ENCODE data around the gene GNE. TPM values are rescaled to one million over a fixed set of nuclear protein-coding genes. Genes with fewer than 3 reads are reported as not detected.
"Not testable (repeated sequence)": the region's sequence is repeated elsewhere in the genome, so short reads cannot be mapped to it uniquely, and the experiment has no call there.

GNE gene
- total and polyA plus RNA-seq, 9 of the 15 experiments (the other 6 are each of a cell fraction or from before 2014, with no cell fraction given): 5.1 to 18.6 (median 12.0) TPM

GRCh38 chr9:36177571-36177970 lies 80.7 kb downstream of the GNE start:
- Histone ChIP-seq H3K36me3 (ENCODE audit: control insufficient read depth, insufficient read depth, low read length) (no peaks in the 10 kb centered on the region), H4K20me1 (replicated peaks; ENCODE audit: control insufficient read depth, insufficient read depth, low read length) (no peaks in the 10 kb centered on the region), H3K79me2 (ENCODE audit: control insufficient read depth, insufficient read depth, low read length) (no peaks in the 10 kb centered on the region), H2AFZ (ENCODE audit: low read depth, low read length) (no peak overlapping the region), H3K9ac (ENCODE audit: insufficient read depth in 1 of 2, low read depth in 2 of 2, low read length in 2 of 2) (no peak overlapping the region), H3K4me2 (ENCODE audit: insufficient read depth, low read length) (no peak overlapping the region), H3K9me3 (replicated peaks; ENCODE audit: control insufficient read depth, insufficient read depth, low read depth, low read length) (no peaks in the 10 kb centered on the region; the same call in 1 of the 2 replicates), H3K9me1 (ENCODE audit: control insufficient read depth, insufficient read depth, low read length) (no peaks in the 10 kb centered on the region), H3K4me1 (replicated peaks in 1 of 2; ENCODE audit: control insufficient read depth in 2 of 2, insufficient read depth in 2 of 2, low read length in 2 of 2) (no peaks in the 10 kb centered on the region; a peak in 1 of 5 replicates), H3K27me3 (ENCODE audit: control insufficient read depth in 2 of 2, insufficient read depth in 2 of 2, low read length in 2 of 2) (no peaks in the 10 kb centered on the region), H3K4me3 (no peak overlapping the region), H3K27ac (ENCODE audit: extremely low read depth, low read depth, low read length) (no peak overlapping the region)
- POLR2A ChIA-PET: interaction anchor here (0.6 kb wide), 2 partner anchors 10 to 58 kb away, joined by 3 read pairs; no protein-coding TSS in a partner anchor
- DNase-seq (ENCODE audit: extremely low read depth in 1 of 4, low spot score in 3 of 4) (no peak), ATAC-seq (no peak), FAIRE-seq (no peak)
- in situ Hi-C loops (cut with MboI): no loop called here
- intact Hi-C loops (cut with micrococcal nuclease): no loop called here
- no TSS peak for BruUV-seq (replicated peaks)
- CTCF ChIA-PET (ENCODE audit: low intra/inter-chr PET ratio): no interaction called here
- no peak for TF ChIP-seq NFIX (CRISPR knock-in tag; IDR thresholded peaks at IDR 0.05; ENCODE audit: low read depth)
- no peak for TF ChIP-seq ZNF232 (CRISPR knock-in tag; IDR thresholded peaks at IDR 0.05)
- no peak for TF ChIP-seq ETV1 (tag; conservative IDR thresholded peaks at IDR 0.05; ENCODE audit: low read depth)
- no peak for TF ChIP-seq DNMT1 (IDR thresholded peaks at IDR 0.05)
- no peak for TF ChIP-seq ZNF384 (IDR thresholded peaks at IDR 0.05; ENCODE audit: low read depth, low read length)
- TF ChIP-seq ZNF217 (CRISPR knock-in tag; IDR thresholded peaks at IDR 0.05): no peak
- no peak for TF ChIP-seq NR2F6 (CRISPR knock-in tag; IDR thresholded peaks at IDR 0.05)
- TF ChIP-seq TRIM28 (IDR thresholded peaks at IDR 0.05): no peak
- TF ChIP-seq ZNF395 (CRISPR knock-in tag; IDR thresholded peaks at IDR 0.05): no peak
- no peak for TF ChIP-seq GABPB1 (CRISPR knock-in tag; IDR thresholded peaks at IDR 0.05)
- TF ChIP-seq SAP30 (IDR thresholded peaks at IDR 0.05; ENCODE audit: borderline replicate concordance, insufficient read depth, low read depth, low read length, poor library complexity, severe bottlenecking): no peak
- no peak for TF ChIP-seq GABPA (tag; conservative IDR thresholded peaks at IDR 0.05; ENCODE audit: low read depth)
- TF ChIP-seq RFX7 (CRISPR knock-in tag; IDR thresholded peaks at IDR 0.05): no peak
- no peak for TF ChIP-seq BHLHE40 (IDR thresholded peaks at IDR 0.05; ENCODE audit: low read length)
- WGBS (ENCODE audit: insufficient coverage, low coverage, missing lambda C conversion rate): 38% methylated on average over 4 of the region's 4 CpGs

- H3K27ac ChIP-seq (ENCODE audit: extremely low read depth, low read depth, low read length); POLR2A ChIA-PET: not testable (repeated sequence)
Observed at GRCh38 chr9:36176496-36176895, 81.8 kb downstream of the GNE start.

More at GRCh38 chr9:36176496-36176895, 81.8 kb downstream of the GNE start:
- ATAC-seq; DNase-seq (ENCODE audit: extremely low read depth in 1 of 4, low spot score in 3 of 4); H3K4me1 ChIP-seq (replicated peaks in 1 of 2; ENCODE audit: control insufficient read depth in 2 of 2, insufficient read depth in 2 of 2, low read length in 2 of 2); CTCF ChIA-PET (ENCODE audit: low intra/inter-chr PET ratio); H3K36me3 ChIP-seq (ENCODE audit: control insufficient read depth, insufficient read depth, low read length); H3K4me3 ChIP-seq; intact Hi-C loops (cut with micrococcal nuclease); H4K20me1 ChIP-seq (replicated peaks; ENCODE audit: control insufficient read depth, insufficient read depth, low read length); H3K9me1 ChIP-seq (ENCODE audit: control insufficient read depth, insufficient read depth, low read length); BruUV-seq (replicated peaks); H3K27me3 ChIP-seq (ENCODE audit: control insufficient read depth in 2 of 2, insufficient read depth in 2 of 2, low read length in 2 of 2); H3K9ac ChIP-seq (ENCODE audit: insufficient read depth in 1 of 2, low read depth in 2 of 2, low read length in 2 of 2); H3K79me2 ChIP-seq (ENCODE audit: control insufficient read depth, insufficient read depth, low read length); FAIRE-seq; H3K9me3 ChIP-seq (replicated peaks; ENCODE audit: control insufficient read depth, insufficient read depth, low read depth, low read length); in situ Hi-C loops (cut with MboI); H2AFZ ChIP-seq (ENCODE audit: low read depth, low read length); H3K4me2 ChIP-seq (ENCODE audit: insufficient read depth, low read length): not testable (repeated sequence)
- WGBS (ENCODE audit: insufficient coverage, low coverage, missing lambda C conversion rate): 58% methylated on average over 8 of the region's 10 CpGs

All from K562 (cell line).